Measurements from ENCODE around the gene BCKDHB.

DNA sequence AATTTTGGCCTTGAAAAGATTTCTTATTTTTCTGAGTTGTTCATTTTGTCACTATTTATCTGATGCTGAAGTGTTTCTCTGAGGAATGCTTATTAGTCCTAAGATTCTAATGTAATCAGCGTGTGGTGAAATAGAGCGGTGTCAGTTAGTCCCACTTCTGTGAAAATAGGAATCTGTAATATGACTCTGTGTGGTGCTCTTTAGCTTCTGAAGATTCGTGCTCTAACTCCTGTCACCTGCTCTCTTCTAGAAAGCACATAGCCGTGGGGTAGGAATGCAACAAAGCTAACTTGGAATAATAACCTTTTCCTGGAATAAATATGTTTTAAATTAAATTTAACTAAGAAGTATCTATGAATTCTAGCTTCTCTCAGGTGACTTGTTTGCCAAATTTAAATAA, 90.4 kb downstream of the BCKDHB start:
- TF ChIP-seq, protein P1, sequence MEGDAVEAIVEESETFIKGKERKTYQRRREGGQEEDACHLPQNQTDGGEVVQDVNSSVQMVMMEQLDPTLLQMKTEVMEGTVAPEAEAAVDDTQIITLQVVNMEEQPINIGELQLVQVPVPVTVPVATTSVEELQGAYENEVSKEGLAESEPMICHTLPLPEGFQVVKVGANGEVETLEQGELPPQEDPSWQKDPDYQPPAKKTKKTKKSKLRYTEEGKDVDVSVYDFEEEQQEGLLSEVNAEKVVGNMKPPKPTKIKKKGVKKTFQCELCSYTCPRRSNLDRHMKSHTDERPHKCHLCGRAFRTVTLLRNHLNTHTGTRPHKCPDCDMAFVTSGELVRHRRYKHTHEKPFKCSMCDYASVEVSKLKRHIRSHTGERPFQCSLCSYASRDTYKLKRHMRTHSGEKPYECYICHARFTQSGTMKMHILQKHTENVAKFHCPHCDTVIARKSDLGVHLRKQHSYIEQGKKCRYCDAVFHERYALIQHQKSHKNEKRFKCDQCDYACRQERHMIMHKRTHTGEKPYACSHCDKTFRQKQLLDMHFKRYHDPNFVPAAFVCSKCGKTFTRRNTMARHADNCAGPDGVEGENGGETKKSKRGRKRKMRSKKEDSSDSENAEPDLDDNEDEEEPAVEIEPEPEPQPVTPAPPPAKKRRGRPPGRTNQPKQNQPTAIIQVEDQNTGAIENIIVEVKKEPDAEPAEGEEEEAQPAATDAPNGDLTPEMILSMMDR (IDR thresholded peaks at IDR 0.05; ENCODE audit: low read depth, low read length, poor library complexity, severe bottlenecking) = no peak
- no peak for TF ChIP-seq EZH2phosphoT487 (IDR thresholded peaks at IDR 0.05; ENCODE audit: borderline replicate concordance, low read length)

Data from DOHH2 (cell line).